NCI-H1417 (cell line): ENCODE results near the gene RTKN2.
"Not testable (repeated sequence)": the region's sequence is repeated elsewhere in the genome, so short reads cannot be mapped to it uniquely, and the experiment has no call there.

Experiments used
- DNase-seq, 3 experiments: peaks; one replicate each; lab custom pipeline; 2025; lab: John Stamatoyannopoulos, UW

The RTKN2 gene

GRCh38 chr10:62259998-62260397 is 8.6 kb downstream of the RTKN2 start:
- no peak for DNase-seq

- no peak for DNase-seq
These were observed 9.2 kb downstream of the RTKN2 start for GRCh38 chr10:62259456-62259855.

GRCh38 chr10:62258926-62259325 is 9.7 kb downstream of the RTKN2 start:
- no peak for DNase-seq

GRCh38 chr10:62253704-62254103 is 14.9 kb downstream of the RTKN2 start:
- DNase-seq = no peak

- DNase-seq = no peak
These were observed 16.6 kb downstream of the RTKN2 start for GRCh38 chr10:62252051-62252450.

GRCh38 chr10:62250594-62251198 is 17.9 kb downstream of the RTKN2 start:
- DNase-seq = peak in 1 of 3 experiments; percentile 6

GRCh38 chr10:62249957-62250356 is 18.7 kb downstream of the RTKN2 start:
- DNase-seq = no peak

- peak in 1 of 3 experiments; percentile 7 for DNase-seq
These were observed 20.2 kb downstream of the RTKN2 start for GRCh38 chr10:62248465-62248864.

- DNase-seq = peak; percentile 24 to 76 (median 29)
These were observed 23.7 kb downstream of the RTKN2 start for GRCh38 chr10:62244785-62245467.

- no peak for DNase-seq
These were observed 24.6 kb downstream of the RTKN2 start for GRCh38 chr10:62244088-62244487.

GRCh38 chr10:62243647-62243997 is 25.0 kb downstream of the RTKN2 start:
- no peak for DNase-seq

- DNase-seq = not testable (repeated sequence)
These were observed 25.5 kb downstream of the RTKN2 start for GRCh38 chr10:62242965-62243646.

- not testable (repeated sequence) for DNase-seq
These were observed 27.1 kb downstream of the RTKN2 start for GRCh38 chr10:62241521-62241920.

GRCh38 chr10:62239994-62240393 is 28.6 kb downstream of the RTKN2 start:
- no peak for DNase-seq

GRCh38 chr10:62238880-62239279 is 29.8 kb downstream of the RTKN2 start:
- no peak for DNase-seq

- no peak for DNase-seq
These were observed 30.7 kb downstream of the RTKN2 start for GRCh38 chr10:62237966-62238365.

GRCh38 chr10:62237506-62237905 is 31.1 kb downstream of the RTKN2 start:
- DNase-seq = no peak

- DNase-seq = no peak
These were observed 34.5 kb downstream of the RTKN2 start for GRCh38 chr10:62234077-62234605.

- no peak for DNase-seq
These were observed 35.1 kb downstream of the RTKN2 start for GRCh38 chr10:62233356-62234076.

GRCh38 chr10:62231805-62232204 is 36.8 kb downstream of the RTKN2 start:
- DNase-seq = no peak

GRCh38 chr10:62231371-62231770 is 37.3 kb downstream of the RTKN2 start:
- no peak for DNase-seq

GRCh38 chr10:62230344-62231121 is 38.1 kb downstream of the RTKN2 start:
- no peak for DNase-seq
